GM18502 (cell line): Measurements from ENCODE around the gene SURF6.
A peak's percentile ranks its signal among the peaks of the same experiment; 100 is the strongest.
"Not testable (repeated sequence)": the region's sequence is repeated elsewhere in the genome, so short reads cannot be mapped to it uniquely, and the experiment has no call there.

Experiments used
- ATAC-seq: cut with Tn5 transposase; IDR thresholded peaks from one replicate; pipeline ENCODE4 v1.9.1; 2021; ENCODE audit warnings: mild to moderate bottlenecking; ENCODE audit not compliant: unreplicated experiment, poor library complexity

The SURF6 gene

DNA sequence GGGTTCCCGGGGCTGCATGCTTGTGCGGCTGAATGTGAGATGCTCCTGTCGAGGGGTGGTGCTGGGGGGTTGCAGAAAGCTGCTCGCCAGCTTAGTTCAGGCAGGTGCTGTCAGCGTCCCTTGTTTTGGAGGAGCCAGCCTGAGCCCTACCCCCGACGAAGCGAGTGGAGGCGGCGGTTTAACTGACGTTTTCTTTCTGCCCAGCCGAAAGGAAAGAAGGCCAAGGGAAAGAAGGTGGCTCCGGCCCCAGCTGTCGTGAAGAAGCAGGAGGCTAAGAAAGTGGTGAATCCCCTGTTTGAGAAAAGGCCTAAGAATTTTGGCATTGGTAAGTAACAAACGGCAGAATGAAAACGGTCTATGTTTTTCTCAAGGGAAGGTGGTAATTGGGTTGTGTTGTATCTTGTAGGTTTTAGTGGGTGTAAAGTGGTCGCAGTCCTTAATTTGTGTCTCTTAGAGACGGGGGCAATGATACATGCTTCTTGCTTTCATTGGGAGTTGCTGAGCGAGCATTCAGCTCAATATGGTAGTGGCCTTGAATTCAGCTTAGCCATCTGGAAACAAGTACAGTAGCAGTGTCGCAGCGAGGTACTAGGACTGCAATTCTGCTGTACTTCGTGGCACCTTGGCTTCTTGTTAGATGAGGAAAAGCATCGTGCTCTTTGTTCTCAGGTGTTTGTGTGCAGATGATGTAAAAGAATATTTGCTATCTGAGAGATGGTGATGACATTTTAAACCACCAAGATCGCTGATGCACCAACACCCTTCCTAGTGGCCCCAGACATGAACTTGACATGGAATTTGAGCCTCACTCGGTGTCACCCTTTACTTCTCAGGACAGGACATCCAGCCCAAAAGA, 13.0 kb upstream of the SURF6 start:
- ATAC-seq = no peak

DNA sequence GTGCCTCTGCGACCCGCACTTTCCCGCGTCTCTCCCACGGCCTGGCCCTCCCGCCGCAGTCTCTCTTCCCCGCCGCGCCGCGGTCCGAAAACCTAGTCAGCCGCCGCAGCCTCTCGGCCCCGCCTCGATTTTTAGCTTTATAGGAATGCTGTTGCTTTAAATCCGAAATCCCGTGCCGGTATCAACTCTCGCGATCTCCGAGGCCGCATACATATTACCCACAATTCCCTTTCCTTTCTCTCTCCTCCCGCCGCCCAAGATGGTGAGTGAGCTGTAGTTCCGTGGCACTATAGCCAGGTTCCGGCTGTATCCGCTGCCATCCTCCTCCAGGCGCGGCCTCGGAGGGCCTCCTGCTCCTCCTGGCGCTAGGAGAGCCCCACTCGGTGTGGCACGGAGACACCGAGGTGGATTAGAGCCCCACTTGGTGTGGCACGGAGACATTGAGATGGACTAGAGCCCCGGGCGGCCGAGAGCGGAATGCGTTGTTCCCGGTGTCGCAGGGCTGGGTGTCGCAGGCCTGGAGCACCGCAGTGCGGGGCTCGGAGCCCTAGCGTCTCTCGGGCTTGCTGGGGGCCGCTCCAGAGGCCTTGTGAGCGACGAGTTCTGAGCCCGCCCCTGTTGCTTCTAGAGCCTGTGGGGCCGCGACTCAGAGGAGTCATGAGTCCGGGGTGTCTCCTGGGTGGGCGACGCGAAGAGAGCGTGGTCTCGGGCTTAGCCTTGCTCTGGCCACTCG, 12.2 kb upstream of the SURF6 start, which contains the start of the genes MED22 and RPL7A:
MED22 (minus strand) TSS at position 147 of the 733 bp plus-strand sequence. CDS start 1,469 bp downstream, outside the sequence.
RPL7A (plus strand) TSS at position 234 of the 733 bp plus-strand sequence; CDS start at position 260, 26 bp downstream.
- ATAC-seq = peak; percentile 73

DNA sequence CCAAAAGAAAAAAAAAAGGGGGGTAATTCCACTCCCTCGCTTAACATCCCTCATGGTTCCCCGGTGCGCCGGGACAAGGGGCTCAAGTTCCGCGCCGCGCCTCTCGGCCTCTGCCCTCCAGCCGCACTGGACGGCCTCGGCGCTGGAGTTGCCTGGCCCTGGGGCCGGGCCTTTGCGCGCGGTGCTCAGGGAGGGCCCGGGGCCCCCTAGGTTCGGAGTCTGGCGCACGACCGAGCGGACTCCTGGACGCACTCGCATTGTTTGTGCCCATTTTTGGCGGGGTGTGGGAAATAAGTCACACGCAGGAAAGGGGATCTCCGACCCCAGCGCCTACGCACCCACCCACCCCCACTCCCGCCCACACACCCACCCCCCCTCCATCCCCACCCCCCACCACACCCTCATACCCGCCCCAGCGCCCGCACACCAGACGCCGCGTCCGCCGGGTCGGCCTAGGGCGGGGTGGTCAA, 11.6 kb upstream of the SURF6 start:
- peak; percentile 39 for ATAC-seq

DNA sequence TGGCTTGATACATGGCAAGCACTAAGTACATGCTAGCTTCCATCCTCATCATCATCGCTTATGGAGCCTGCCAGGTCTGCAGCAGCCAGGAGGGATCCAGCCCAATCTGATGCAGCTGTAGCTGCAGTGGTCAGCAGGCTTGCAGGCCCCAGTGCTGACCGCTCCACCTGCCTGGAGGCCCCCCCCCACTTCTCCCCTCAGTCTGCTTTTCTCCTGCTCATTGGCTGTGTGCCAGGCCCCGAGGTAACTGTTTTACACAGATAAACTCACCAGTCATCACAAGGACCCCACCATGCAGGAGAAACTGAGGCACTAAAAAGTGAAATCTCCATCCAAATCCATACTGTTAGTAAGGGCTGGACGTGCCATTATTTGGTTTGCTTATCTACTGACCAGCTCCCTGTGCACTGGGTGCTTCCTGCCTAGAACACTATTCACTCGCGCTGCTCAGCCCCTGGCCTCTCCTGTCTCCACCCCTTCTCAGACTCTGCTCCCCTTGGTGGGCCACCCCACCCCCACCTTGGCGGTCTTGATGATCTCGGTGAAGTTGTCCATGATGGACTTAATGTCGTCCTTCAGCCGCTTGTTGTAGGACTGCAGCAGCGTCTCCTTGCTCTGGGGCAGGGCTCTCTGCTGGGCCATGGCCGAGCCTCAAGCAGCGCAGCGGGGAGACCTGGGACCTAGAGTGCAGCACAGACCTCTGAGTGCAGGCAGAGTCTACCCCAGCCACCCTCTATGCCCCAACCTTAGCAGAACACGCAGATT, 10.2 kb upstream of the SURF6 start:
- ATAC-seq = no peak

DNA sequence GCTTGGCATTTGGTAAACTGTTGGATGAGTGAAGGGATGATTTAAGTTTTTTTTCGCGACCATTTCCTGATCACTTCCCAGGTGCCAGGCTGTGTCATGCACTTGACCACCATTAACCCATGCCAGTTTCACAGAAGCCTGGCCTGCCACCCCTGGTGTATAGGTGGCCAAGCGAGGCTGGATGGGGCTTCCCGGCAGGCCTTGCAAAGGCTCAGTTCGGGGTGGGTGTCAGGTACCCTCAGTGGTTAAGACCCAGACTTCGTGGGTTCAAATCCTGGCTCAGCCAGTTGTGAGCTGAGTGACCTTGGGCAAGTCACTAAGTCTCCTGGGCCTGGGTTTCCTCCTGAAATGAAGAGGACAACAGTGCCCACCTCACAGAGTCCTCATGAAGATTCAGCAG, 9.6 kb upstream of the SURF6 start:
- no peak for ATAC-seq

DNA sequence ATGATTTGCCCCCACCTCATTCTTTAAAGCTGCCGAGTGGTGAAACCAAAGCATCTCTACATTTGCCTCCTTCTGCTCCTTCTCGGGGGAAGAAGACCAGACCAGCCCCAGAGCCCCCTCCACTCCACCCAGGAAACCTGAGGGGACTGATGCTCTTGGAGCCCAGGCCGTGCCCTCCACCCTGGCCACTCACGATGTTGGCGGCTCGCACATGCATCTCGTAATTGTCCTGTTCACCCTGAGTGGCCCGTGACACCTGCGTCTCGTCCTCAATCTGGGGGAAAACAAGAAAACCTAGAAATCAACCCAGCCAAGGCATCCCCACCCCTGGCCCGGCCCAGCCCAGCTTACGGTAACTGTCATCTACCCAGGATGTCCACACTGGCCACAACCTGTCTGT, 9.0 kb upstream of the SURF6 start:
- no peak for ATAC-seq

DNA sequence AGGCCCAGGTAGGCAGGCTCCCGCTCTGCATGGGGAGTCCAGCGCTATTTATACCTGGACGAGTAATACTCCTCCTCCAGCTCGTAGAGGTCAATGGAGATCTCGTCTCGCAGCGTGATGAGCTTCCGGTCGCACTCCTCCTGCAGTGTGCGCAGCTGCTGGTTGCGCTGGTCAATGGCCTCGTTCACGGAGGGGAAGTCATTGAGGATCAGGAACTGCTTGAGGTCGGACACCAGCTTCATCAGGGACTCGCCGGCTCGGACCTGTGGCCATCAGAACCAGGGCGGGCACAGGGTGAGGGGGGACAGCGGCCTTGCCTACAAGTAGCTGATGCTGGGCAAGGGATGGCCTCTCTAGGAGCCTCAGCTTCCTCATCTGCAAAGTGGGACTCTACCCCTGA, 8.1 kb upstream of the SURF6 start:
- no peak for ATAC-seq

DNA sequence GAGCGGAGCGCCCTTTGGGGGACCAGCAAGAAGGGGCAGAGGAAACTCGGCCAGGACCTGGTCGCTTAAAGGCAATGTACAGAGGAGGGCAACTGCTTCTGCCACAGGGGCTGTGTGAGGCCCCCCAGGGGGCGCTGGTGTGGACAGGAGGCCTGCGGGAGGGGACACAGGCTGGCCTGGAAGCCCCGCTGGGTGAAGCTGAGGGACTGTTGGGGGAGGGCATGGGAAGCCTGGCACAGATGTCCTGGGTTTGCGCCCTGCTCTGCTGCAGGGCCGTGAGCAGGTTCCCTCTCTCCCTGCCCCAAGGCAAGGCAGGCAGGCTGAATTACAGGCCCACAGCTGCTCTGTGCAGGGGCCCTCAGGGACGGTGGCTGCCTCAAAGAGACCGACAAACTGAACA, 6.6 kb upstream of the SURF6 start:
- ATAC-seq = no peak

DNA sequence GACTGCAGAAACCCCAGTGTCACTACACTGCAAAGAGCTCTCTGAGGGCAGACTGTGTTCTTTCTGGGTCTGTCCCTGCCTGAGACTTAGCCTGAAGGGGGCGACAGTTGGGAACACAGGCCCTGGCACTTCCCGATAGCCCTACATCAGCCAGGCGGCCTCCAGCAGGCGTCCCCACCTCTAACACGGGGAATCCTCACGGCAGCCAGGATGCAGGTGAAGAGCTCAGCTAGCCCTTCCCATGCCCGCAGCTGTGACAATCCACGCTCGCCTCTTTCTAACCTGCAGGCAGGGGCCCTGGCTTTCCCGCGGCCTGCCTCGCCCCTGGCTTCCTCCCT, 6.0 kb upstream of the SURF6 start:
- ATAC-seq = no peak

DNA sequence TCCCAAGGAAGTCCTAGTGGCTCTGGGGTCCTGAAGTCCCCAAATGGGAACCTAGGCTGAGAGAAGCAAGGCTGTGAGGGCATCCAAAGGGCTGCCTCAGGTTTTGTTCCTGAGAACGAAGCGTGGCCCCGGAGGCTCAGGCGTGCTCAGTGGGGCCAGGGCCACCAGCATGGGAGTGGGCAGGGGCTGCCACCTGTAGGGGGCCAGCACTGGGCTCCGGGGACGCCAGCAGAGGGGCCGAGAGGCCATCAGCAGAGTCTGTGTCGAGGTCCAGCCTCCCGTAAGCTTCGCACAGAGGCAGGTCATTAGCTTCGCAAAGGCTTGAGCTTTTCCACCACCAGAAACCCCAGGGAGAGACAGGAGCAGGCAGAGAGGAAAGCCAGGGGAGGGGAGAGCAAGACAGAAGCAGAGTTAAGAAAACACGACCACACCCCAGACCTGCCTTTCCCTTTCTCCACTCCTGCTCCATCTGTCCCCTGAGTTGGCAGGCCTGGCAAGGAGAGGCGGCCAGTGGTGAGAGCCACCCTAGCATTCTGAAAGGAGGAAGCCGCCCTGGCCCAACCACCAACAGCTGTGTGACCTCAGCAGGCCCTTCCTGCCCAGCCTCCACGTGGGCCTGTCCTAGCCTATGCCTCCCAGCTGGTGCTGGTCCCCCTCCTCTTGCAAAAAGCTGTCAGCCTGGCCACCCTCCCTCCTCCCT, 5.5 kb upstream of the SURF6 start:
- ATAC-seq = no peak

DNA sequence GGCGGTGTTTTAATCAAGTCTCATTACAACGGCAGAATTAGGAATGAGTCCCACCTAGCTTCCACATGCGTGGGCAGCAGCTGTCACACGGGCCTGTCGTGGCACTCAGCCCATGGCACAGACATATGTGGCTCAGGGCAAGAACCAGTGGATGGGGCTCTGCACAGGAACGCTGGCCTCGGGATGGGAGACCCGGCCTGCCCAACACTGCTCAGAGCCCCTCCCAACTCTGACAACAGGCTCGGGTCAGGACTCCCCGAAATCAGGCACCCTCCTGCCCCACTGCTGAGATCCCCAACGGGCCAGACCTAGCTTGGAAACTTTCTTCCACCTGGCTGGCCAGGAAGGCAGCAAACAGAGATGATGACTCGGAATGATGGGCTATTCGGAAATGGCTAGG, 4.9 kb upstream of the SURF6 start:
- no peak for ATAC-seq

DNA sequence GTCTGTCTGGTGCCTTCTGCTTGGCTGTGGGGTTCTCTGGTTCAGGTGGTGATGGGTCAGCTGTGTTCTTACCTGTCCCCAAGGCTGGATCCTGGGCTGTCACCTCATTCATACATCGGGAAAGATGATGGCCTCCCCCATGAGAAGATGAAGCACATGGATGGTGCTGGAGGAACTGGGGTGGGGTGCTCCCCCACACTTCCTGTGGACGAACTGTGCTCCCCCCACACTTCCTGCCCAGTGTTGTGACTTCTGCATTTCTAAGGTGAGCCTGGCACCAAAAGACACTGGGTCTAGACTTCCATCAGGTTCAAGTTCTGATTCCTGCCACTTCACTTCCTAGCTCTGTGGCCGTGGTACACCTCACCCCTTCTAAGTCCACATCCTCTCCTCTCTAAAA, 4.3 kb upstream of the SURF6 start:
- no peak for ATAC-seq

DNA sequence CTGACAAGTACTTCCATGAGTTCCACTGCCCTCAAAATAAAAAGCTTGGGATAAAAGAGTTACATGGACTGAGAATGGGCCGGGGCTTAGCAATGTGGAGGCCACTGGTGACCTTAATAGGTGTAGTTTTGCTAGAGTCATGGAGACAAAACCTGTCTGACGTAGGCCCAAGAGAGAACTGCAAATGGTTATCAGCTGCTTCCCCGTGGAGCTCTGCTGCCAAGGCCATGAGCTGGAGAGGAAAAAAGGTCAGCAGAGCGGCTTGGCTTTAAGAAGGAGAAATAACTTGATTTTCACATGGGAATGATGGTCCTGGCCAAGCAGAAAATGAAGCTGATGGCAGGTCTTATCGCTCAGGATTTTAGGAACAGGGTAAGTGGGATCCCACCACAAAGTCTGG, 3.7 kb upstream of the SURF6 start:
- no peak for ATAC-seq

DNA sequence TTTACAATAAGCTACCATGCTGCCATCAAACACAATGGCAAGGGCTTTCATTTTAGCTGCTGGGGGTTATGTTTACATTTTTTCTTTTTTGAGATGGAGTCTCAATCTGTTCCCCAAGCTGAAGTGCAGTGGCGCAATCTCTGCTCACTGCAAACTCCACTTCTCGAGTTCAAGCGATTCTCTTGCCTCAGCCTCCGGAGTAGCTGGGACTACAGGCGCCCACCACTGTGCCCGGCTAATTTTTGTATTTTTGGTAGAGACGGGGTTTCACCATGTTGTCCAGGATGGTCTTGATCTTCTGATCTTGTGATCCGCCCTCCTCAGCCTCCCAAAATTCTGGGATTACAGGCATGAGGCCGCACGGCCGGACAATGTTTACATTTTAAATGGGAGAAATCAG, 1.1 kb downstream of the SURF6 start:
- ATAC-seq = not testable (repeated sequence)

DNA sequence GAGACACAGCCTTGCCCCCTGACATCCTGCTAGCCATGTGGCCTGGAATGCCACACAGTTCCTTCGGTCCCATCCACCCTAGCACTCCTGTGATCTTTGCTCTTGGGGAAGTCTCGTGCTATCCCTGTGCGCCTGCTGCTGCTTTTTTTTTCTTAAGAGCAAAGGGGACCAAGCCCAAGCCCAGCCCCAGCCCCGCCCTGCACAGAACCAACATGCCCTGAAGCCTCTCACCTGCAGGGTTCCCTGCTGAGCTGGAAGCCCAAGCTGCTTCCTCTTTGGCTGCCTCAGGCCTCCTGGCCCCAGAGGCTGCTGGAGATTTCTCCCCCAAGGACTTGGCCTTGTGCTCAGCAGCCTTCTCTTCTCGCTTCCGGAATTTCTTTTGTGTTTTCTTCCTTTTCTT, 1.8 kb downstream of the SURF6 start:
- ATAC-seq = no peak

DNA sequence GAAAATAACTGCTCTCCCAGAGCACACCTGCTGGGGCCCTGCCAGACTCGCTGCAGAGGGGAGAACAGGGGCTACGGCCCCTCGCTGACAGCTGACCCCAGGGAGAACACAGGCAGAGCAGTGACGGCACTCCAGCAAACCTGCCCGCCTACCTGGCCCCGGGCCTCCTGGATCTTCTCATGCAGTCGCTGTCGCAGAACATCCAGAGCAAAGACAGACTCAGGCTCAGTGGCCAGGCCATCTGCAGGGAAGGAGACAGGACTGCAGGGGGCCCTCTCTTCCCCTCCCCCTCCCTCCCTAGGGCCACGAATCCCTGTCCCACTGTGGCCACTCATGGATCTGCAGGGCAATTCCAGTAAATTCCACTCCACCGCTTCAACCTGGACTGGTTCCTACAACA, 2.4 kb downstream of the SURF6 start:
- no peak for ATAC-seq

DNA sequence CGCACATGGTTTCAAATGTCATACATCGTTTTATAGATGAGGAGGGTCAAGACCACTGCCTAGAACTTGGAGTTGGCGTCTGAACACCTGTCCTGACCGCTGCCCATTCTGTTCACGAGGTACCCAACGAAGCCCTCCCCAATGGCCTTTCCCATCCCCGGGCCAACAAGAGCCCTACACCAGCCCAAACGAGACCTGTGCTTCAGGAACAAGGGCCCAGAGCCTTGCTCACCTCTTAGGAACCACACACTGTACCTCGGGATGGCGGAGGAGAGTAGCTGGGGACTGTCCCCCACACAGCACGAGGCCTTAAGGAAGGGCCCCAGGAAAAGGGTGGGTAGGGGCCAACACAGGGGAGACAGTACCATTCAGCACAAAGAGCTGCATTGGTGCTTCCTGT, 3.0 kb downstream of the SURF6 start:
- ATAC-seq = no peak

DNA sequence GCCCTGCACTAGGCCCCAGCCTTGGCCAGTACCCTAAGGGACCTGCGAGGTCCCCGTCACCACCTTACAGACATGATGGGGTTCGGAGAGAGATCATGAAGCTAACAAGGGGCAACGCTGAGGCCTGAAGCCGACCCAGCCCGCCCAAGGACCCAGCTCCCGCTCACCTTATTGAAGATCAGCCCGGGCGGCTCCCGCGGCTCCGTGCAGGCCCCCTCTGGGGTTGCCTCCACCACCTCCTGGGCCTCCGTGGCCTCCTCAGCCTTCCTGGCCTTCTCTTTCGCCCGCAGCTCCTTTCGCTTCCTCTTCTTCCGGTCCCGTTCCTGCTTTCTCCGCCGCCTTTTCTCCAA, 3.6 kb downstream of the SURF6 start:
- no peak for ATAC-seq

DNA sequence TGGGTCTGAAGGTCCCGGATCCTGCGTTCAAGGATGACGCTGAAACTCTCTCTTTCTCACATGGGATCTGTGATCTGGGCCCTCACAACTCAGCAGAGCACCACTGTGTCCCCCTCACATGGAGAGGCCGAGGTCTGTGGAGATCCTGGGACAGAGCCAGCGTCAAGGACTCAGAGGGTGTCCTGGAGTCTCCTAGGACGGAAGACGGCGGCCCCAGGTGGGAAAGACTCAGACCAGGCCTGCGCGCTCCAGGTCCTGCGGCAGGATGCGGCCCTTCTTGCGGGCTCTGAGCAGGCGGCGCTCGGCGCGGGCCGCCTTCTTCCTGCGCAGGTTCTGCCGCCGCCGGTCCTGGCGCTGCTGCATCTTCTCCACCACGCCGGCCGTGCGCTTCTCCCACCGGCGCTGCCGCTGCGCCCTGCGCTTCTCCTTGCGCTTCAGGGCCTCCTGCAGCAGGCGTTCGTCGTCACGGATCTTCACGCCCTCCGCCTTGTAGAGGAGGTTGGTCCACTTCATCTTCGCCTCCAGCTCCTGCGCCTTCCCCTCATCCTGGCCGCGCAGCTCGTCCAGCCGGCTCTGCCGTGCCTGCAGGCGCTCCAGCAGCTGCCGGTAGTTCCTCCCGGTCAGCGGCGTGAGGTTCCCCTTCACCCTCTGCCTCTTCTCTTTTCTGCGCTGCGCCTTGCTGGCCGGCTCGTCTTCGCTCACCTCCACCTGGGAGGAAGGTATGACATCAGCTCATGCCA, 4.2 kb downstream of the SURF6 start:
- no peak for ATAC-seq

DNA sequence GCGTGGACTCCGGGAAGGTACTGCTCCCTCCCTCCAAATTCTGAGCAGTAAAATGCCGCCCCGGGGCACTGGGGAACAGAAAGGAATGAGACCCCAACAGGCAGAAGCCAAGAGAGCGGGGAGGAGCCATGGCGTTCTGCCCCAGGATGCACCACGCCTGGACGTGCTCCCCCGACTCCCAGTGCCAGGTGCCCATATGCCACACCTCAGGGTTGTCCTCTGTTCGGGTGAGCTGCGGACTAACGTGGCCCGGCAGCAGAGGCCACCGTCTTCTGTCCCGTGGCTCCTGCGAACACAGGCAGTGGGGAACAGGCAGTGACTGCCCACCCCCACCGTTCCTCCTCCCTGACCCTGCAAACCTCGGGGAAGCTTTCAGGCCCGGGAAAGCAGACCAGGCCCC, 4.8 kb downstream of the SURF6 start:
- no peak for ATAC-seq
